Measurements from ENCODE around the gene TMEM212. TPM values are rescaled to one million over a fixed set of nuclear protein-coding genes. Genes with fewer than 3 reads are reported as not detected.

The TMEM212 gene
- total and polyA plus RNA-seq, 2 donors (not counting 1 experiment from before 2014, with no cell fraction given): not detected

- Mint-ChIP-seq H3K27ac (no peak overlapping the region), H3K4me3 (peak overlapping the region; percentile 64), H3K9me3 (ENCODE audit: insufficient read depth) (peaks cover 2% of the 10 kb centered on the region), H3K4me1 (peaks cover 14% of the 10 kb centered on the region), H3K27me3 (peaks cover 30% of the 10 kb centered on the region)
- no peak for TF ChIP-seq EZH2 (IDR thresholded peaks at IDR 0.05; ENCODE audit: borderline replicate concordance, insufficient read depth, low read depth, low read length, poor library complexity, severe bottlenecking)
- TF ChIP-seq, protein P1, sequence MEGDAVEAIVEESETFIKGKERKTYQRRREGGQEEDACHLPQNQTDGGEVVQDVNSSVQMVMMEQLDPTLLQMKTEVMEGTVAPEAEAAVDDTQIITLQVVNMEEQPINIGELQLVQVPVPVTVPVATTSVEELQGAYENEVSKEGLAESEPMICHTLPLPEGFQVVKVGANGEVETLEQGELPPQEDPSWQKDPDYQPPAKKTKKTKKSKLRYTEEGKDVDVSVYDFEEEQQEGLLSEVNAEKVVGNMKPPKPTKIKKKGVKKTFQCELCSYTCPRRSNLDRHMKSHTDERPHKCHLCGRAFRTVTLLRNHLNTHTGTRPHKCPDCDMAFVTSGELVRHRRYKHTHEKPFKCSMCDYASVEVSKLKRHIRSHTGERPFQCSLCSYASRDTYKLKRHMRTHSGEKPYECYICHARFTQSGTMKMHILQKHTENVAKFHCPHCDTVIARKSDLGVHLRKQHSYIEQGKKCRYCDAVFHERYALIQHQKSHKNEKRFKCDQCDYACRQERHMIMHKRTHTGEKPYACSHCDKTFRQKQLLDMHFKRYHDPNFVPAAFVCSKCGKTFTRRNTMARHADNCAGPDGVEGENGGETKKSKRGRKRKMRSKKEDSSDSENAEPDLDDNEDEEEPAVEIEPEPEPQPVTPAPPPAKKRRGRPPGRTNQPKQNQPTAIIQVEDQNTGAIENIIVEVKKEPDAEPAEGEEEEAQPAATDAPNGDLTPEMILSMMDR (IDR thresholded peaks at IDR 0.05): no peak
- H3K79me2 ChIP-seq (ENCODE audit: control insufficient read depth, insufficient read depth, low read length): no peaks in the 10 kb centered on the region
- ChIA-PET CTCF (no interaction called here), POLR2A (no interaction called here)
- intact Hi-C loops (cut with micrococcal nuclease): no loop called here
- peak overlapping the region; percentile 75 for H3K4me2 ChIP-seq (replicated peaks; ENCODE audit: low read depth, low read length, poor library complexity, severe bottlenecking)
- H3K9me3 ChIP-seq (ENCODE audit: control extremely low read depth in 1 of 3, control insufficient read depth in 2 of 3, insufficient read depth in 1 of 3, low read length in 2 of 3): peaks cover 0 to 3% (median 0%) of the 10 kb centered on the region in 3 donors
- H3K4me1 ChIP-seq (ENCODE audit: control insufficient read depth in 2 of 2, insufficient read depth in 2 of 2, low read length in 2 of 2): peaks cover 11 to 17% of the 10 kb centered on the region in 2 donors
- H3K36me3 ChIP-seq (replicated peaks in 1 of 2; ENCODE audit: control extremely low read depth in 1 of 2, control insufficient read depth in 1 of 2, extremely low read depth in 1 of 2, insufficient read depth in 2 of 2, low read length in 1 of 2): no peaks in the 10 kb centered on the region
- H3K27ac ChIP-seq (ENCODE audit: low read length in 2 of 2): no peak overlapping the region
- 12% methylated on average over 13 of the region's 22 CpGs for WGBS (ENCODE audit: insufficient coverage)
- no peak for ATAC-seq (ENCODE audit: low read depth)
- DNase-seq: no peak
- H3K27me3 ChIP-seq (replicated peaks in 1 of 4; ENCODE audit: control extremely low read depth in 1 of 4, control insufficient read depth in 3 of 4, insufficient read depth in 4 of 4, low read length in 3 of 4): peaks cover 0 to 21% (median 16%) of the 10 kb centered on the region in 4 experiments
- H3K9ac ChIP-seq (ENCODE audit: low read length): no peak overlapping the region
- peak overlapping the region; percentile 69 for H2AFZ ChIP-seq (ENCODE audit: insufficient read depth, low read depth, low read length, poor library complexity, severe bottlenecking)
- no peaks in the 10 kb centered on the region for H4K20me1 ChIP-seq (ENCODE audit: control insufficient read depth, insufficient read depth, low read length, poor library complexity, severe bottlenecking)
- H3K4me3 ChIP-seq (ENCODE audit: control extremely low read depth in 1 of 5, extremely low read depth in 1 of 5, insufficient read depth in 1 of 5, low read depth in 2 of 5, low read length in 4 of 5): peak overlapping the region in 1 of 5 experiments; percentile 50
These were observed 32.4 kb upstream of the TMEM212 start for GRCh38 chr3:171810629-171811294.

DNA sequence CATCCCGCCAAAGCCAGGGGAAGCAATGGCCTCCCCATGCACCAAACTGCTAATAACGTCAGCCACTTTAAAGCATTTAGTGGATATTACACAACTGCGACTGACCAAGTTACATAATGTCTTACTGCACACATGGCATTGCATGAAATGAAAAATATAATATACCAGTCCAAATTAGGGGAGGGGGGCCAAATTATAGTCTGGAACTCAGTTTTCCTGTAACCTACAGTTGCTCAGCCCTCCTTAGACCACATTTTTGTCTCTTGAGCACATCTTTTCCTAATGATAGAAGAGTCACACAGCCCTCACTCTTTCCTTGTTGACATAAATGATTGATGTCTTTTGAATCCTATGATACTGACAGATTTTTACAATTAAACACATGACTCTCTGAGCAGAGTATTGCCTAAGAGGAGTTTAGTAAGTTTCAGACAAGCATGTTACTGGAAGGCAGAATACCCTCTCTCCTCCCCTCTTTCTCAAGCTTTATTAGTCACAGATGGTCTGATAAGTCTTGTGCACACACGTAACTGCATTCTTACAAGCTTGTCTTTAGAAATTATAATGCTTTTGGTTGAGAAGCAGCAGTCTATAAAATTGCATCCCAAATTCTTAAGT is 31.7 kb upstream of the TMEM212 start:
- ChIA-PET CTCF (no interaction called here), POLR2A (no interaction called here)
- no peak for DNase-seq
- H3K27ac ChIP-seq (ENCODE audit: low read length in 2 of 2): no peak overlapping the region
- Mint-ChIP-seq H3K27me3 (peaks cover 30% of the 10 kb centered on the region), H3K27ac (no peak overlapping the region), H3K9me3 (ENCODE audit: insufficient read depth) (peaks cover 2% of the 10 kb centered on the region), H3K4me1 (peaks cover 14% of the 10 kb centered on the region), H3K4me3 (no peak overlapping the region)
- ATAC-seq (ENCODE audit: low read depth): no peak
- H3K9ac ChIP-seq (ENCODE audit: low read length): no peak overlapping the region
- TF ChIP-seq, protein P1 (IDR thresholded peaks at IDR 0.05): no peak
- TF ChIP-seq EZH2 (IDR thresholded peaks at IDR 0.05; ENCODE audit: borderline replicate concordance, insufficient read depth, low read depth, low read length, poor library complexity, severe bottlenecking): no peak
- no peak overlapping the region for H3K4me2 ChIP-seq (replicated peaks; ENCODE audit: low read depth, low read length, poor library complexity, severe bottlenecking)
- no peaks in the 10 kb centered on the region for H3K36me3 ChIP-seq (replicated peaks in 1 of 2; ENCODE audit: control extremely low read depth in 1 of 2, control insufficient read depth in 1 of 2, extremely low read depth in 1 of 2, insufficient read depth in 2 of 2, low read length in 1 of 2)
- intact Hi-C loops (cut with micrococcal nuclease): no loop called here
- peaks cover 0 to 21% (median 16%) of the 10 kb centered on the region in 4 experiments for H3K27me3 ChIP-seq (replicated peaks in 1 of 4; ENCODE audit: control extremely low read depth in 1 of 4, control insufficient read depth in 3 of 4, insufficient read depth in 4 of 4, low read length in 3 of 4)
- peaks cover 11 to 17% of the 10 kb centered on the region in 2 donors for H3K4me1 ChIP-seq (ENCODE audit: control insufficient read depth in 2 of 2, insufficient read depth in 2 of 2, low read length in 2 of 2)
- WGBS (ENCODE audit: insufficient coverage): 100% methylated on average over 1 of the region's 4 CpGs
- H4K20me1 ChIP-seq (ENCODE audit: control insufficient read depth, insufficient read depth, low read length, poor library complexity, severe bottlenecking): no peaks in the 10 kb centered on the region
- no peak overlapping the region for H2AFZ ChIP-seq (ENCODE audit: insufficient read depth, low read depth, low read length, poor library complexity, severe bottlenecking)
- peaks cover 0 to 3% (median 0%) of the 10 kb centered on the region in 3 donors for H3K9me3 ChIP-seq (ENCODE audit: control extremely low read depth in 1 of 3, control insufficient read depth in 2 of 3, insufficient read depth in 1 of 3, low read length in 2 of 3)
- H3K79me2 ChIP-seq (ENCODE audit: control insufficient read depth, insufficient read depth, low read length): no peaks in the 10 kb centered on the region
- no peak overlapping the region for H3K4me3 ChIP-seq (ENCODE audit: control extremely low read depth in 1 of 5, extremely low read depth in 1 of 5, insufficient read depth in 1 of 5, low read depth in 2 of 5, low read length in 4 of 5)
